HG03159 (cell line): ENCODE results near the gene ABHD12.

Source experiments
- ATAC-seq: cut with Tn5 transposase; IDR thresholded peaks from one replicate; pipeline ENCODE4 v1.9.1; 2021; ENCODE audit warnings: mild to moderate bottlenecking, moderate library complexity; ENCODE audit not compliant: unreplicated experiment

Gene ABHD12

GRCh38 chr20:25308671-25309394 is 81.8 kb downstream of the ABHD12 start:
- ATAC-seq = no peak

GRCh38 chr20:25308083-25308491 is 82.5 kb downstream of the ABHD12 start:
- ATAC-seq = no peak

- ATAC-seq = no peak
These were observed 83.4 kb downstream of the ABHD12 start for GRCh38 chr20:25306991-25307903.

GRCh38 chr20:25304025-25304549 is 86.5 kb downstream of the ABHD12 start:
- no peak for ATAC-seq

- ATAC-seq = no peak
These were observed 87.2 kb downstream of the ABHD12 start for GRCh38 chr20:25303292-25304024.

GRCh38 chr20:25302596-25302995 is 88.0 kb downstream of the ABHD12 start:
- no peak for ATAC-seq

- no peak for ATAC-seq
These were observed 89.2 kb downstream of the ABHD12 start for GRCh38 chr20:25301357-25301920.

GRCh38 chr20:25300496-25301170 is 90.0 kb downstream of the ABHD12 start:
- ATAC-seq = no peak

- ATAC-seq = no peak
These were observed 90.8 kb downstream of the ABHD12 start for GRCh38 chr20:25299806-25300205.

GRCh38 chr20:25297141-25297905 is 93.3 kb downstream of the ABHD12 start:
- peak; percentile 56 for ATAC-seq

GRCh38 chr20:25296094-25297093 is 94.2 kb downstream of the ABHD12 start:
- ATAC-seq = peak; percentile 35

- no peak for ATAC-seq
These were observed 95.1 kb downstream of the ABHD12 start for GRCh38 chr20:25295386-25296093.

- ATAC-seq = peak; percentile 35
These were observed 95.9 kb downstream of the ABHD12 start for GRCh38 chr20:25294459-25295385.

- ATAC-seq = no peak
These were observed 96.7 kb downstream of the ABHD12 start for GRCh38 chr20:25293910-25294458.

- no peak for ATAC-seq
These were observed 97.1 kb downstream of the ABHD12 start for GRCh38 chr20:25293507-25293906.

- ATAC-seq = no peak
These were observed 98.3 kb downstream of the ABHD12 start for GRCh38 chr20:25292176-25292891.
